ENCODE results near the gene VSIG10L.

Gene VSIG10L

GRCh38 chr19:51372021-51372648 lies 30.2 kb upstream of the VSIG10L start:
- H3K4me3 ChIP-seq (ENCODE audit: low read depth in 1 of 2, low read length in 1 of 2) = peak overlapping the region; percentile 24 to 48
- H3K27ac ChIP-seq = peak overlapping the region; percentile 85
- no peaks in the 10 kb centered on the region for H3K27me3 ChIP-seq
- no peak for TF ChIP-seq CTCF (IDR thresholded peaks at IDR 0.05)
- H3K36me3 ChIP-seq = no peaks in the 10 kb centered on the region
- no peaks in the 10 kb centered on the region for H3K9me3 ChIP-seq
- H3K4me1 ChIP-seq (ENCODE audit: control insufficient read depth in 1 of 2, insufficient read depth in 1 of 2, low read depth in 1 of 2, low read length in 1 of 2) = peaks cover 86 to 92% of the 10 kb centered on the region in 2 experiments

- Histone ChIP-seq H3K27me3 (no peaks in the 10 kb centered on the region), H3K27ac (peak overlapping the region; percentile 85), H3K9me3 (no peaks in the 10 kb centered on the region), H3K4me3 (ENCODE audit: low read depth in 1 of 2, low read length in 1 of 2) (peak overlapping the region in 1 of 2 experiments; percentile 48), H3K4me1 (ENCODE audit: control insufficient read depth in 1 of 2, insufficient read depth in 1 of 2, low read depth in 1 of 2, low read length in 1 of 2) (peaks cover 88 to 93% of the 10 kb centered on the region in 2 experiments), H3K36me3 (no peaks in the 10 kb centered on the region)
- no peak for TF ChIP-seq CTCF (IDR thresholded peaks at IDR 0.05)
These were observed 29.3 kb upstream of the VSIG10L start for GRCh38 chr19:51371186-51371690.

GRCh38 chr19:51370230-51370629 lies 28.3 kb upstream of the VSIG10L start:
- TF ChIP-seq CTCF (IDR thresholded peaks at IDR 0.05) = no peak
- peak overlapping the region; percentile 85 for H3K27ac ChIP-seq
- no peaks in the 10 kb centered on the region for H3K9me3 ChIP-seq
- peaks cover 86 to 90% of the 10 kb centered on the region in 2 experiments for H3K4me1 ChIP-seq (ENCODE audit: control insufficient read depth in 1 of 2, insufficient read depth in 1 of 2, low read depth in 1 of 2, low read length in 1 of 2)
- no peaks in the 10 kb centered on the region for H3K36me3 ChIP-seq
- H3K27me3 ChIP-seq = no peaks in the 10 kb centered on the region
- no peak overlapping the region for H3K4me3 ChIP-seq (ENCODE audit: low read depth in 1 of 2, low read length in 1 of 2)

GRCh38 chr19:51368366-51369282 lies 26.7 kb upstream of the VSIG10L start, which contains the start of gene CLDND2:
CLDND2 (minus strand) TSS chr19:51369003; CDS start chr19:51368577, 426 bp downstream.
- TF ChIP-seq CTCF (IDR thresholded peaks at IDR 0.05) = no peak
- no peaks in the 10 kb centered on the region for H3K9me3 ChIP-seq
- H3K27me3 ChIP-seq = no peaks in the 10 kb centered on the region
- peak within 1 kb of the TSS; percentile 86 for H3K27ac ChIP-seq
- H3K4me1 ChIP-seq (ENCODE audit: control insufficient read depth in 1 of 2, insufficient read depth in 1 of 2, low read depth in 1 of 2, low read length in 1 of 2) = peaks cover 73 to 82% of the 10 kb centered on the region in 2 experiments
- peak within 1 kb of the TSS; percentile 90 to 96 for H3K4me3 ChIP-seq (ENCODE audit: low read depth in 1 of 2, low read length in 1 of 2)
- H3K36me3 ChIP-seq = no peaks in the 10 kb centered on the region

- H3K27ac ChIP-seq = peak overlapping the region; percentile 86
- TF ChIP-seq CTCF (IDR thresholded peaks at IDR 0.05) = peak; percentile 61
- no peaks in the 10 kb centered on the region for H3K27me3 ChIP-seq
- H3K4me1 ChIP-seq (ENCODE audit: control insufficient read depth in 1 of 2, insufficient read depth in 1 of 2, low read depth in 1 of 2, low read length in 1 of 2) = peaks cover 64 to 73% of the 10 kb centered on the region in 2 experiments
- H3K36me3 ChIP-seq = no peaks in the 10 kb centered on the region
- peak overlapping the region; percentile 90 to 96 for H3K4me3 ChIP-seq (ENCODE audit: low read depth in 1 of 2, low read length in 1 of 2)
- H3K9me3 ChIP-seq = no peaks in the 10 kb centered on the region
These were observed 25.8 kb upstream of the VSIG10L start for GRCh38 chr19:51367565-51368365.

Data from neutrophil (primary cell).